HG03432 (cell line): ENCODE results near the gene SLC25A45.
A peak's percentile ranks its signal among the peaks of the same experiment; 100 is the strongest.

Source experiments
- ATAC-seq: cut with Tn5 transposase; IDR thresholded peaks from one replicate; pipeline ENCODE4 v1.9.1; 2021; ENCODE audit warnings: mild to moderate bottlenecking, moderate library complexity; ENCODE audit not compliant: unreplicated experiment

SLC25A45 gene, protein sequence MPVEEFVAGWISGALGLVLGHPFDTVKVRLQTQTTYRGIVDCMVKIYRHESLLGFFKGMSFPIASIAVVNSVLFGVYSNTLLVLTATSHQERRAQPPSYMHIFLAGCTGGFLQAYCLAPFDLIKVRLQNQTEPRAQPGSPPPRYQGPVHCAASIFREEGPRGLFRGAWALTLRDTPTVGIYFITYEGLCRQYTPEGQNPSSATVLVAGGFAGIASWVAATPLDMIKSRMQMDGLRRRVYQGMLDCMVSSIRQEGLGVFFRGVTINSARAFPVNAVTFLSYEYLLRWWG

DNA sequence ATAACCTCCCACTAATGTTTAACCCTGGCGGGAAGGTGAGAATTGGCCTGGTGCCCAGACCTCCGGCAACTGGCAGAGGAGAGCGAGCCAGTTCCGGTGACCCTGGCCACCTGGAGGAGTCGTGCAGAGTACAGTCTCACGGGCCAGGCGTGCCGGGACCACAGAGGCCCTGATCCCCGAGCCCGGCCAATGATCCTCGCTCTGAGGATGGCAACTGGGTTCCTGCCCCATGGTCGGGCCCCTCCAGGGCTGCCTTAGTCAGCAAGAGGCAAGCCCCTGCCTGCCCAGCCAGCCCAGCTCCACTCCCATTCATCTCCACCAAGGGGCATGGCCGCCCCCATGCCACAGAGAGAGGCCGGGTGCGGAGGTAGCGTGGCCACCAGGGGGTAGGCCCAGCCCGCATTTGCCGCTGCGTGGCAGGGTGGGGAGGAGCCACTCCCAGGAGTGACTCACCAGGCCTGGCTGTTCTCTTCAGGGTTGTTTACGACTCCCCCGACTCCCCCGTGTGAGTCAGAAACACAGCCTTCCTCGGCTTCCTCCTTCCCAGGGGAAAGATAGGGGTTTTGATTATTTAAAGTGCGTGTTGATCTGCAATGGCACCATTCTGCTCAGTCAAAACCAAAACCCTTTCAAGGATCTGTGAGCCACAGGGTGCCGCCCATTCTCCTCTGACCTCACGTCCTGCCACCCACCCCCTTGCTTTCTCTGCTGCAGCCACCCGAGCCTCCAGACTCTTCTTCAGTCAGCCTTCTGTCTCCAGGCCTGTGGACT lies at the start of gene SLC25A45:
Gene SLC25A45, minus strand, starts transcription at position 614 of the 771 bp plus-strand sequence. CDS start 695 bp downstream, outside the sequence.
- peak; percentile 70 for ATAC-seq

DNA sequence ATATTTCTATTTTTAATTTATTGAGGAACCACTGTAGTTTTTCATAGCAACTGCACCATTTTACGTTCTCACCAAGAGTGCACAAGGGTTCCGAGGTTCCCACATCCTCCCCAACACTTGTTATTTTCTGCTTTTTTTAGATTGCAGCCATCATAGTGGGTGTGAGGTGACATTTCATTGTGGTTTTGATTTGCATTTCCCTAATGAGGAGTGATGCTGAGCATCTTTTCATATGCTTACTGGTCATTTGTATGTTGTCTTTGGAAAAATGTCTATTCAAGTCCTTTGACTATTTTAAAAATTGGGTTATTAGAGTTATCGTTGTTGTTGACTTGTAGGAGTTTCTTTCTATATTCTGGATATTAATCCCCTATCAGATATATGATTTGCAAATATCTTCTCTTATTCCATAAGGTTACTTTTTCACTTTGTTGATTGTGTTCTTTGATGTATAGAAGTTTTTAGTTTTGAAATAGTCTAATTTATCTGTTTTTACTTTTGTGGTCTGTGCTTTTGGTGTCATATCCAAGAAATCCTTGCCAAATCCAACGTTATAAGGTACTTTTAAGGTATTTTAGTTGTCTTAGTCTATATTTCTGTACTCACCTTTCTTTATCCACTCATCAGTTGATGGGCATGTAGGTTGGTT lies 49.1 kb upstream of the SLC25A45 start:
- peak; percentile 25 for ATAC-seq

DNA sequence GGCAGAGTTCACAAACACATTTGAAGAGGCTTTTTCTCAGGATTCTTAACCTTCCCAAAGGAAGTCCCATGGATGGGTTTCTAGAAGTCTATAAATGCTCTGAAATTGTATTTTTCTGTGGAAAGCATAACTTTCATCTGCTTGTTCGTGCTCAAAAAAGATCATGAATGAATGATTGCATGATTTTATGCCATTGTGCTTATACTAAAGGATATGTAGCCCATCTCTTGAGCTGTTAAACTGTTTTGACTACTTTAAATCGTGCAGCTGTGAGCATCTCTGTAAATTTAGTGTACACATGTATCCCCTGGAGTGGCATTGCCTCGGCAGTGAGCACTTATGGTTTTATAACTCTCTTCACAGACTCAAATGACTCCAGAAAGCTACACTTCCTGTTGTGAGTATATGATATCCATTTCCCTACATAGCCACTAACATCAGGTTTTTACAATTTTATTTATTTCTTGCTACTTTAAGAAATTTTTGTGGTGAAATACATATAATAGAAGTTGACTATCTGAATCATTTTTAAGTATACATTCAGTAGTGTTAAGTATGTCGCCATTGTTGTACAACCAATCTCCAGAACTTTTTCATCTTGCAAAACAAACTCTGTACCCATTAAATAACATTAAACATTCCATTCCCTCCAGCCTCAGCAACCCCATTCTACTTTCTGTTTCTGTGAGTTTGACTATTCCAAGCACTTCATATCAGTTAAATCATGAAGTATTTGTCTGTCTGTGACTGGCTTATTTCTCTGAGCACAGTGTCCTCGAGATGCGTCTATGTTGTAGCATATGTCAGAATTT lies 48.2 kb upstream of the SLC25A45 start:
- no peak for ATAC-seq

DNA sequence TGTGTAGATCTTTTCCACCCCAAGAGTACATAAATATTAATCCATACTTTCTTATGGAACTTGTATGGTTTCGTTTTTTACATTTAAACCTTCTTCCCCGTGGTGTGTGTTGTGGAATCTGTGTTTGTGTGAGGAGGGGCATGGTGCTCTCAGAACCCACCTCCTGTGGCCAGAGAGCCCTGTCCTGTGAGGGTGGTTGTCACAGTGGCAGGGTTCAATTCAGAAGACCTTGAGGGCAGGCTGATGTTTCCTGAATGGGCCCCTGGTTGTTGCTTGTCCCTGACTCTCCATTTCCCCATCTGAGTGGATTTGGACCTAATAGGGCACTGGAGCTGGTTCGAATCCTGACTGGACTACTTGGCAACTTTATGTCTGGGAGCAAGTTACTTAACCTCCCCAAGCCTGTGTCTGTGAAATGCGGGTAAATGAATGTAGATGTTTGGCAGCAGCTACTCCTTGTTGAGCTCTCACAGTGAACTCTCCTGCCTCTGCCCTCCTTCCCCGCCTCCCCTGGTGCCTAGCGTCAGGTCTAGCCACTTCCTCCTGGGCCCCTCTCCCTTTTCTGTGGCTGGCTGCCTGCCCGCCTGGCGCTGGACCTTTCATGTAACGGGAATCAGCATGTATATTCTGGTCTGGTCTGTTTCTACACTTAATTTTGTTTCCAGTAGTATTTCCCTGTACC lies 47.4 kb upstream of the SLC25A45 start:
- ATAC-seq = no peak

DNA sequence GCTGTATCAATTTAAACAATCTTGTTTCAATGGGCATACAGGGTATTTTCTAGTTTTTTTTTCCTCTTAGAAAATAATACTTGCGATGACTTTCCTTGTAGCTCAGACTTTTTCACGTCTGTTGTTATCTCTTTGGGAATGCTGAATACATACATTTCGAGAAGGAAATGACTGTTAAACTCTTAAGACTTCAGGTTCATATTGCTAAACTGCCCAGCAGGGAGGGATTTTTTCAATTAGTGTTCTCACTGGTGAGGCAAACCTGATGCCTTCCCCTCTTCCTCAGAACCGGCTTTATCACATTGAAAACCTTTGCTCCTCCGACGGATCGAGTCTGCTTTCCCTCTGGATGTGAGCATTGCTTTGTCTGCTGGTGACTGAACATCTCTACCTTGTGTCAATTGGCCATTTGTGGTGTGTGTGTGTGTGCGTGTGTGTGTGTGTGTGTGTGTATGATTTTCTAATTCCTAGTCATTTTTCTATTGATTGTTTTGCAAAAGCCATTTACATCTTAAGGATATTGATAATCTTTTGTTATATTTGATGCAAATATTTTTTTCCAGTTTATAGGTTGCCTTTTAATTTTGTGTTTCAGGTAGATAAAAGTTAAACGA lies 46.7 kb upstream of the SLC25A45 start:
- no peak for ATAC-seq

DNA sequence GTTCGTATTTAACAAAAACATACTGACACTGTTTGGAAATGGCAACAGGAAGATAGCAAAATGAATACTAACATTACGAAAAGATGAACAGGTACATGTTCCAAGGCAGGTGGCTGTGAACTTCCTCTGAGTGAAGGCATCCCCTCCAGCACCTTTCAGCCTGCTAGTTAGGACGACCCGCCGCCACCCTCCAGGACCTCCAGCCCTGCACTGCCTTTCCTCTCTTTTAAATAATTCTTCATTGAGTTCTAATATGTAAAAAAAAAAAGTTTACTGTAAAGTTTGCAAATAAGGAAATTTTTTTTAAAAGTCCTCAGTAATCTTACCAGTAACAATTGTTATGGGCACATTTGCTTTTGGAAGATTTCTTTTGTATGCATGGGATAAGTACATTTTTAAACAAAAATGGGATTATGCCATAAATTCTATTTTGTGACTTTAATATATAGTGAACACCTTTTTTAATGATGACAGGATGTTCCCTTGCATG lies 46.2 kb upstream of the SLC25A45 start:
- no peak for ATAC-seq

DNA sequence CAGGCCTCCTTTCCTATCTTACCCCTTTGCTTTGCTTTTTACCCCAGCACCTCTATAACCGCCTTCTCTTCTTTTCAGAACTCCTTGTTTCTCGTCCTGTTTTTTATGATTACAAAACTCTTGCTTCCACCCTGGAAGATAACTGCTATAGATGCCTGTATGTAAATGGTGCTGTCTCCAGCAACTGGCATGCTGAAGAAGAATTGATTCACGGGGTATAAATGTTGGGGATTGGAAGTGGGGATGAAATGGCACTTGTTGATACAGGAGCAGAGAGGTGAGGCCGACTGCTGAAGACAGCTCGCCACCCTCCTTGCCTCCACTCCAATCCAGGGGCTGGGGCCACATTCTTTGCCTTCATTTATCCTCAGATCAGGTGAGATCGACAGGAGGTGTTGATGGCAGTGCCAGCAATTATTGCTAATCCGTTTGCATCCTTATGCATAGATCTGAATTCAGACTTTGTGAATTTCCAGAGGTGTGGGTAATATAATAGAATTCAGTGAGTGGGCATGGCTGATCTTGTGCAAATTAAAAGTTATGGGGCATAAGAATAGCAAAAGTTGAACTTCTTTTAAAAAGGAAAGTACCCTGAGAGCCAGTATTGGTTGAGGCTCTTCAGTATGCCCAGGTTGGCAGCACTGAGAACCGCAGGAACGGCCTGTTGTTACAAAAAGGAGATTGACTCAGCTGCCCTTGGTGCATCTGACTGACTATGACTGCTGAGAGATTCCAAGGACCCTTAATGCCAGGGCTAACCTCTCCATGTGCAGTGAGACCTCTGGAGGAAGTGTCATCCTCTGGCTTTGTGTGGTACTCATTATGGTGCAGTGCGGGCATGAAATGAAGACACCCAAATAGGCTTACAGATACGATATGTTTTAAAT lies 45.5 kb upstream of the SLC25A45 start:
- no peak for ATAC-seq

DNA sequence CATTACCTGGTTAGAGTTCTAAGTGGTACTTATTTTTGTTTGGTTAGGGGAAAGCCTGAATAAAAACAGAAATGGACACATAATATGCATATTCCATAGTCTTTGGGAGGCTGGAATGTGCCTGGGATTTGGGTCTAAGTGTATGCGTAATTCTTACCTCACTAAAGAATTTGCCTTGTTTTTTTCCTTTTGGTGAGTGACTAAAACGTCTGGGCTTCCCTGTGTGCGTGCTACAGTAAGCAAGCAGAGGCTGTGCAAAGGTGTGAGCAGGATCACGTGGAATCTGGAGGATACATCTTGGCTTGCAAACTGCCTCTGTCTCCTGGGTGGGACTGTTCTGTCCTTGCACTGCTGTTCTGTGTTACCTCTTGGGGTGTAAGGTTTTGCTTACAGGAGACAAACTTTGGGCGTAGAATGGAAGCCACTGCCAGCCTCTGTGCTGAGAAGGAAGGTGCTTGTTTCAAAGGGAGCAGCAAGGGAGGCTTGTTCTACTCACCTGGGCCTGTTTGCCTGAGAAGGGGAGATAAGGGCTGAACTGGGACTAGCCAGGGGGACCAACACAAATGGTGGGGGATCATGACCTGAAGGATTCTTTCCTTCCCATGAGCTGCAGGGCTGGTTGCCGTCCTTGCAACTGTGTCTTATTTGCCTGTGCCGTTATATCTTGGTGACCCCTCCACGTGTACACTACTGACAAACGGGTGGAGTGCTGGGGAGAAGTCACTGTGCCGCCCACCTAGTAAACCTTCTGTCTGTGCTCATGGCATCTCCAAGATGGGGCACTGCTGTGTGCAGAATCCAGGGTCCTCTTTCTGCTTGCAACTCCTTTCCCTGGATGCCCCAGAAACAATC lies 44.6 kb upstream of the SLC25A45 start:
- no peak for ATAC-seq

DNA sequence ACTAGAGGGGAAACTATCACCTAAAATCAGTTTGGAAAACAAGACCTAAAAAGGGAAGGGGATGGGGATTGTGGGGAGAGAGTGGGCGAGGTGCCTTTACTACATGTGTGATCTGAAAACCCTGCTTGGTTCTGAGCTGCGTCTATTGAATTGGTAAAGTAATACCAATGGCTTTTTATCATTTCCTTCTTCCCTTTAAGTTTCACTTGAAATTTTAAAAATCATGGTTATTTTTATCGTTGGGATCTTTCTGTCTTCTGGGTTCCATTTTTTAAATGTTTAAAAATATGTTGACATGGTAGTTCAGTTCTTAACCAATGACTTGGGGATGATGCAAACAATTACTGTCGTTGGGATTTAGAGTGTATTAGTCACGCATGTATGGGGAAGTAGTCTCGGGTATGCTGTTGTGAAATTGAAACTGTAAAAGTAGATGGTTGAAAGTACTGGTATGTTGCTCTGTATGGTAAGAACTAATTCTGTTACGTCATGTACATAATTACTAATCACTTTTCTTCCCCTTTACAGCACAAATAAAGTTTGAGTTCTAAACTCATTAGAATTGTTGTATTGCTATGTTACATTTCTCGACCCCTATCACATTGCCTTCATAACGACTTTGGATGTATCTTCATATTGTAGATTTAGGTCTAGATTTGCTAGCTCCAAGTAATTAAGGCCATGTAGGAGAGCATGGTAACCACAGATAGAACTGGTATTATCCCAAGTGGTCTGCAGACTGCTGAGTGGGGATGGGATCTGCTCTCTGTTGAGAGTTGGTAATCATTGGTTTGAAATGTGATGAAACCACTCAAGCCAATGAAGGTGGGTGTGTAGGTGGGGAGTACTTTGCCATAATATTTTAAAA lies 43.8 kb upstream of the SLC25A45 start:
- ATAC-seq = peak; percentile 21

DNA sequence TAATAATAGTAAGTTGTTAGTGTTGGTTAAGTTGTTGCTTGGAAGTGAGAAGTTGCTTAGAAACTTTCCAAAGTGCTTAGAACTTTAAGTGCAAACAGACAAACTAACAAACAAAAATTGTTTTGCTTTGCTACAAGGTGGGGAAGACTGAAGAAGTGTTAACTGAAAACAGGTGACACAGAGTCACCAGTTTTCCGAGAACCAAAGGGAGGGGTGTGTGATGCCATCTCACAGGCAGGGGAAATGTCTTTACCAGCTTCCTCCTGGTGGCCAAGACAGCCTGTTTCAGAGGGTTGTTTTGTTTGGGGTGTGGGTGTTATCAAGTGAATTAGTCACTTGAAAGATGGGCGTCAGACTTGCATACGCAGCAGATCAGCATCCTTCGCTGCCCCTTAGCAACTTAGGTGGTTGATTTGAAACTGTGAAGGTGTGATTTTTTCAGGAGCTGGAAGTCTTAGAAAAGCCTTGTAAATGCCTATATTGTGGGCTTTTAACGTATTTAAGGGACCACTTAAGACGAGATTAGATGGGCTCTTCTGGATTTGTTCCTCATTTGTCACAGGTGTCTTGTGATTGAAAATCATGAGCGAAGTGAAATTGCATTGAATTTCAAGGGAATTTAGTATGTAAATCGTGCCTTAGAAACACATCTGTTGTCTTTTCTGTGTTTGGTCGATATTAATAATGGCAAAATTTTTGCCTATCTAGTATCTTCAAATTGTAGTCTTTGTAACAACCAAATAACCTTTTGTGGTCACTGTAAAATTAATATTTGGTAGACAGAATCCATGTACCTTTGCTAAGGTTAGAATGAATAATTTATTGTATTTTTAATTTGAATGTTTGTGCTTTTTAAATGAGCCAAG lies 42.9 kb upstream of the SLC25A45 start:
- ATAC-seq = no peak

DNA sequence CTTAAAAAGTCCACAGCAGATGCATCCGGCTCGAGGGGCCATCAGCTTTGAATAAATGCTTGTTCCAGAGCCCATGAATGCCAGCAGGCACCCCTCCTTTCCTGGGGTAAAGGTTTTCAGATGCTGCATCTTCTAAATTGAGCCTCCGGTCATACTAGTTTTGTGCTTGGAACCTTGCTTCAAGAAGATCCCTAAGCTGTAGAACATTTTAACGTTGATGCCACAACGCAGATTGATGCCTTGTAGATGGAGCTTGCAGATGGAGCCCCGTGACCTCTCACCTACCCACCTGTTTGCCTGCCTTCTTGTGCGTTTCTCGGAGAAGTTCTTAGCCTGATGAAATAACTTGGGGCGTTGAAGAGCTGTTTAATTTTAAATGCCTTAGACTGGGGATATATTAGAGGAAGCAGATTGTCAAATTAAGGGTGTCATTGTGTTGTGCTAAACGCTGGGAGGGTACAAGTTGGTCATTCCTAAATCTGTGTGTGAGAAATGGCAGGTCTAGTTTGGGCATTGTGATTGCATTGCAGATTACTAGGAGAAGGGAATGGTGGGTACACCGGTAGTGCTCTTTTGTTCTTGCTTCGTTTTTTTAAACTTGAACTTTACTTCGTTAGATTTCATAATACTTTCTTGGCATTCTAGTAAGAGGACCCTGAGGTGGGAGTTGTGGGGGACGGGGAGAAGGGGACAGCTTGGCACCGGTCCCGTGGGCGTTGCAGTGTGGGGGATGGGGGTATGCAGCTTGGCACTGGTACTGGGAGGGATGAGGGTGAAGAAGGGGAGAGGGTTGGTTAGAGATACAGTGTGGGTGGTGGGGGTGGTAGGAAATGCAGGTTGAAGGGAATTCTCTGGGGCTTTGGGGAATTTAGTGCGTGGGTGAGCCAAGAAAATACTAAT lies 42.0 kb upstream of the SLC25A45 start:
- no peak for ATAC-seq

DNA sequence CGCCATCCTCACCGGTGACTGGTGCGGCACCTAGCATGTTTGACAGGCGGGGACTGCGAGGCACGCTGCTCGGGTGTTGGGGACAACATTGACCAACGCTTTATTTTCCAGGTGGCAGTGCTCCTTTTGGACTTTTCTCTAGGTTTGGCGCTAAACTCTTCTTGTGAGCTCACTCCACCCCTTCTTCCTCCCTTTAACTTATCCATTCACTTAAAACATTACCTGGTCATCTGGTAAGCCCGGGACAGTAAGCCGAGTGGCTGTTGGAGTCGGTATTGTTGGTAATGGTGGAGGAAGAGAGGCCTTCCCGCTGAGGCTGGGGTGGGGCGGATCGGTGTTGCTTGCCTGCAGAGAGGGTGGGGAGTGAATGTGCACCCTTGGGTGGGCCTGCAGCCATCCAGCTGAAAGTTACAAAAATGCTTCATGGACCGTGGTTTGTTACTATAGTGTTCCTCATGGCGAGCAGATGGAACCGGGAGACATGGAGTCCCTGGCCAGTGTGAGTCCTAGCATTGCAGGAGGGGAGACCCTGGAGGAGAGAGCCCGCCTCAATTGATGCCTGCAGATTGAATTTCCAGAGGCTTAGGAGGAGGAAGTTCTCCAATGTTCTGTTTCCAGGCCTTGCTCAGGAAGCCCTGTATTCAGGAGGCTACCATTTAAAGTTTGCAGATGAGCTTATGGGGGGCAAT lies 41.2 kb upstream of the SLC25A45 start:
- ATAC-seq = no peak

DNA sequence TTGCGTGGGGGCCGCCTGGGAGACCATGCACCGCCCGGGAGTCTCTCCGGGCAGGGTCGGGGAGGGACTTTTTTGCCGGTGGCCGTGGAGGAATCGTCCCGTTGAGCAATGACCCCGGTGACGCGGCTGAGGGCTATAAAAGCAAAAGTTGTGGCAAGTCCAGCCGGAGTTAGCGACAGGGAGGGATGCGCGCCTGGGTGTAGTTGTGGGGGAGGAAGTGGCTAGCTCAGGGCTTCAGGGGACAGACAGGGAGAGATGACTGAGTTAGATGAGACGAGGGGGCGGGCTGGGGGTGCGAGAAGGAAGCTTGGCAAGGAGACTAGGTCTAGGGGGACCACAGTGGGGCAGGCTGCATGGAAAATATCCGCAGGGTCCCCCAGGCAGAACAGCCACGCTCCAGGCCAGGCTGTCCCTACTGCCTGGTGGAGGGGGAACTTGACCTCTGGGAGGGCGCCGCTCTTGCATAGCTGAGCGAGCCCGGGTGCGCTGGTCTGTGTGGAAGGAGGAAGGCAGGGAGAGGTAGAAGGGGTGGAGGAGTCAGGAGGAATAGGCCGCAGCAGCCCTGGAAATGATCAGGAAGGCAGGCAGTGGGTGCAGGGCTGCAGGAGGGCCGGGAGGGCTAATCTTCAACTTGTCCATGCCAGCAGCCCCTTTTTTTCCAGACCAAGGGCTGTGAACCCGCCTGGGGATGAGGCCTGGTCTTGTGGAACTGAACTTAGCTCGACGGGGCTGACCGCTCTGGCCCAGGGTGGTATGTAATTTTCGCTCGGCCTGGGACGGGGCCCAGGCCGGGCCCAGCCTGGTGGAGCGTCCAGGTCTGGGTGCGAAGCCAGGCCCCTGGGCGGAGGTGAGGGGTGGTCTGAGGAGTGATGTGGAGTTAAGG lies 40.4 kb upstream of the SLC25A45 start, which contains the start of gene NEAT1:
Gene NEAT1, plus strand, starts transcription at position 166 of the 883 bp plus-strand sequence.
- ATAC-seq = no peak
